Neural cell (in vitro differentiated cells): ENCODE measurements around the gene EFCAB13. TPM values are rescaled to one million over a fixed set of nuclear protein-coding genes. Genes with fewer than 3 reads are reported as not detected.

Experiments
- H2AFZ ChIP-seq: fragments of 200-600, 300-800 bp; sonication (generic), shearing (Covaris generic); 2 replicates; pipeline ENCODE4 v1.6.0; 2014; ENCODE audit warnings: low read depth, mild to moderate bottlenecking, antibody characterized with exemption, low read length, moderate library complexity
- H3F3A ChIP-seq: fragments of 200-600 bp; shearing (Covaris generic); 2 replicates; pipeline ENCODE4 v1.6.1; 2016; ENCODE audit warnings: mild to moderate bottlenecking, moderate library complexity, mixed read lengths, antibody characterized with exemption, low read length; ENCODE audit not compliant: insufficient read depth, poor library complexity, severe bottlenecking
- H3K27ac ChIP-seq: fragments of 200-600, 300-800 bp; sonication (generic), shearing (Covaris generic); 2 replicates; pipeline ENCODE4 v1.5.1; 2014; ENCODE audit warnings: mild to moderate bottlenecking, low read length, moderate library complexity
- H3K27me3 ChIP-seq: fragments of 300-800, 200-600 bp; sonication (generic), shearing (Covaris generic); 2 replicates; pipeline ENCODE4 v1.6.0; 2014; ENCODE audit warnings: mild to moderate bottlenecking, low read depth, low read length, moderate library complexity; ENCODE audit not compliant: insufficient read depth
- H3K36me3 ChIP-seq: fragments of 300-800, 200-600 bp; sonication (generic), shearing (Covaris generic); 2 replicates; pipeline ENCODE4 v1.5.1; 2014; ENCODE audit warnings: mild to moderate bottlenecking, antibody characterized with exemption, low read length, moderate library complexity; ENCODE audit not compliant: insufficient read depth
- H3K4me2 ChIP-seq: fragments of 300-800, 200-600 bp; sonication (generic), shearing (Covaris generic); 2 replicates; pipeline ENCODE4 v1.6.0; 2014; ENCODE audit warnings: mild to moderate bottlenecking, low read length
- H3K4me3 ChIP-seq: fragments of 300-800, 200-600 bp; sonication (generic), shearing (Covaris generic); 2 replicates; pipeline ENCODE4 v1.5.1; 2014; ENCODE audit warnings: mild to moderate bottlenecking, low read length, moderate library complexity
- H3K79me2 ChIP-seq: fragments of 200-600 bp; shearing (Covaris generic); replicated peaks from 2 replicates; pipeline ENCODE4 v1.6.0; 2014; ENCODE audit warnings: mild to moderate bottlenecking, low read length, moderate library complexity; ENCODE audit not compliant: insufficient read depth
- H3K9ac ChIP-seq: fragments of 300-800, 200-600 bp; sonication (generic), shearing (Covaris generic); 2 replicates; pipeline ENCODE4 v1.6.1; 2016; ENCODE audit warnings: mild to moderate bottlenecking, low read length, mixed read lengths
- H3K9me2 ChIP-seq: fragments of 200-600 bp; shearing (Covaris generic); 2 replicates; pipeline ENCODE4 v1.6.1; 2016; ENCODE audit warnings: mild to moderate bottlenecking, low read length, mixed read lengths; ENCODE audit not compliant: insufficient read depth
- H3K9me3 ChIP-seq: fragments of 200-600, 300-800 bp; sonication (generic), shearing (Covaris generic); 2 replicates; pipeline ENCODE4 v1.6.1; 2016; ENCODE audit warnings: mild to moderate bottlenecking, mixed run types, low read length, moderate library complexity, mixed read lengths
- H4K20me1 ChIP-seq: fragments of 200-600 bp; shearing (Covaris generic); 2 replicates; pipeline ENCODE4 v1.6.1; 2016; ENCODE audit warnings: mild to moderate bottlenecking, mixed run types; ENCODE audit not compliant: insufficient read depth
- CTCF ChIP-seq: fragments of 450-650 bp; IDR thresholded peaks from 2 replicates; pipeline ENCODE4 v1.5.1; 2014; ENCODE audit warnings: antibody characterized with exemption, mild to moderate bottlenecking, moderate library complexity; ENCODE audit not compliant: poor library complexity, severe bottlenecking
- EP300 ChIP-seq: fragments of 450-650 bp; conservative IDR thresholded peaks from 2 replicates; pipeline ENCODE4 v1.6.1; 2014; ENCODE audit warnings: antibody characterized with exemption, mild to moderate bottlenecking, moderate library complexity; ENCODE audit not compliant: poor library complexity, severe bottlenecking
- EZH2 ChIP-seq: fragments of 200-600, 300-800 bp; shearing (Covaris generic), sonication (generic); IDR thresholded peaks from 2 replicates; pipeline ENCODE4 v1.6.1; 2014; ENCODE audit warnings: antibody characterized with exemption, low read length, borderline replicate concordance, mild to moderate bottlenecking; ENCODE audit not compliant: insufficient read depth, poor library complexity, severe bottlenecking
- MXI1 ChIP-seq: fragments of 450-650 bp; conservative IDR thresholded peaks from 2 replicates; pipeline ENCODE4 v1.6.1; 2014; ENCODE audit warnings: antibody characterized with exemption, mild to moderate bottlenecking; ENCODE audit not compliant: poor library complexity, severe bottlenecking
- RAD21 ChIP-seq: fragments of 450-650 bp; conservative IDR thresholded peaks from 2 replicates; pipeline ENCODE4 v1.6.1; 2014; ENCODE audit warnings: antibody characterized with exemption, mild to moderate bottlenecking, moderate library complexity
- SMC3 ChIP-seq: fragments of 450-650 bp; conservative IDR thresholded peaks from 2 replicates; pipeline ENCODE4 v1.6.1; 2014; ENCODE audit warnings: antibody characterized with exemption, mild to moderate bottlenecking, moderate library complexity; ENCODE audit not compliant: poor library complexity
- TAF1 ChIP-seq: IDR thresholded peaks from 2 replicates; pipeline ENCODE4 v1.6.1; 2012; ENCODE audit warnings: low read depth
- polyA plus RNA-seq: library from polyadenylated mRNA; depleted of rRNA; stranded (reverse); fragments of >200 nt; gene quantifications from 2 replicates; pipeline ENCODE4 v1.2.3, GENCODE V29; 2014
- TF ChIP-seq, protein P1 (sequence below): IDR thresholded peaks from 2 replicates; pipeline ENCODE4 v1.6.1; 2012; ENCODE audit warnings: borderline replicate concordance

Gene EFCAB13
- polyA plus RNA-seq, 1 donor from 2014 or later, result 2.2 TPM

- H3K36me3 ChIP-seq, result no peaks in the 10 kb centered on the region
- no peak overlapping the region for H3K27ac ChIP-seq
- no peak overlapping the region for H3K4me3 ChIP-seq
- no peaks in the 10 kb centered on the region for H3F3A ChIP-seq
- no peaks in the 10 kb centered on the region for H3K79me2 ChIP-seq
- no peaks in the 10 kb centered on the region for H3K27me3 ChIP-seq
- no peak overlapping the region for H2AFZ ChIP-seq
- no peaks in the 10 kb centered on the region for H3K9me2 ChIP-seq
- no peak overlapping the region for H3K9ac ChIP-seq
- no peak overlapping the region for H3K4me2 ChIP-seq
- TF ChIP-seq RAD21 (no peak), TAF1 (no peak)
- no peaks in the 10 kb centered on the region for H3K9me3 ChIP-seq
- no peaks in the 10 kb centered on the region for H4K20me1 ChIP-seq
Measured at GRCh38 chr17:47311420-47311819, 12.3 kb upstream of the EFCAB13 start.

GRCh38 chr17:47315451-47316266, 8.1 kb upstream of the EFCAB13 start:
- Histone ChIP-seq H3K9ac (no peak overlapping the region), H3K27me3 (no peaks in the 10 kb centered on the region), H3K9me2 (no peaks in the 10 kb centered on the region), H3K79me2 (no peaks in the 10 kb centered on the region), H3K36me3 (no peaks in the 10 kb centered on the region), H3K4me3 (no peak overlapping the region), H3F3A (no peaks in the 10 kb centered on the region), H2AFZ (peak overlapping the region; percentile 5), H3K9me3 (no peaks in the 10 kb centered on the region), H3K4me2 (no peak overlapping the region), H3K27ac (no peak overlapping the region), H4K20me1 (no peaks in the 10 kb centered on the region)
- TF ChIP-seq SMC3 (peak; percentile 86), MXI1 (no peak), CTCF (peak; percentile 87), RAD21 (peak; percentile 87), EZH2 (no peak), EP300 (no peak), TAF1 (no peak)

DNA sequence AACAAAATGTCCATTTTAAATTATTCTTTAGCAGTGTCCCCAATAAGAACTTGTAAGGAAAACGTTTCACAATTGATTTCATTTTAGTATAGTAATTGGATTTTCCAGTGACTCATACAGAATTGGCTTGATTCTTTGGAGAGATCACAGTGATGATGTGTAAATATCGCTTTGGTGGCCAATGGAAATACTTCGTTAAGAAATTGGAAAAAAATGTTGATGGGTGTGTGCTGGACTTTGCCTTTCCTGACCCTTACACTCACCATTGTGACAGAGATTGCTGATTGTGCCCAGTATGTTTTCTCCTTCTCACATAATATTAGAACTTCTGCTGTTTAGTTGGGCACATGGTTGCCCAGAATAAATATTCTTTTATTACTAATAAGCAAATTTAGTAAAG, 7.4 kb upstream of the EFCAB13 start:
- H3K79me2 ChIP-seq, result no peaks in the 10 kb centered on the region
- no peaks in the 10 kb centered on the region for H3F3A ChIP-seq
- no peaks in the 10 kb centered on the region for H3K9me2 ChIP-seq
- H3K36me3 ChIP-seq, result no peaks in the 10 kb centered on the region
- H4K20me1 ChIP-seq, result no peaks in the 10 kb centered on the region
- H2AFZ ChIP-seq, result no peak overlapping the region
- H3K27ac ChIP-seq, result no peak overlapping the region
- no peaks in the 10 kb centered on the region for H3K27me3 ChIP-seq
- no peak overlapping the region for H3K4me2 ChIP-seq
- H3K9me3 ChIP-seq, result no peaks in the 10 kb centered on the region
- no peak overlapping the region for H3K9ac ChIP-seq
- TF ChIP-seq, protein P1, sequence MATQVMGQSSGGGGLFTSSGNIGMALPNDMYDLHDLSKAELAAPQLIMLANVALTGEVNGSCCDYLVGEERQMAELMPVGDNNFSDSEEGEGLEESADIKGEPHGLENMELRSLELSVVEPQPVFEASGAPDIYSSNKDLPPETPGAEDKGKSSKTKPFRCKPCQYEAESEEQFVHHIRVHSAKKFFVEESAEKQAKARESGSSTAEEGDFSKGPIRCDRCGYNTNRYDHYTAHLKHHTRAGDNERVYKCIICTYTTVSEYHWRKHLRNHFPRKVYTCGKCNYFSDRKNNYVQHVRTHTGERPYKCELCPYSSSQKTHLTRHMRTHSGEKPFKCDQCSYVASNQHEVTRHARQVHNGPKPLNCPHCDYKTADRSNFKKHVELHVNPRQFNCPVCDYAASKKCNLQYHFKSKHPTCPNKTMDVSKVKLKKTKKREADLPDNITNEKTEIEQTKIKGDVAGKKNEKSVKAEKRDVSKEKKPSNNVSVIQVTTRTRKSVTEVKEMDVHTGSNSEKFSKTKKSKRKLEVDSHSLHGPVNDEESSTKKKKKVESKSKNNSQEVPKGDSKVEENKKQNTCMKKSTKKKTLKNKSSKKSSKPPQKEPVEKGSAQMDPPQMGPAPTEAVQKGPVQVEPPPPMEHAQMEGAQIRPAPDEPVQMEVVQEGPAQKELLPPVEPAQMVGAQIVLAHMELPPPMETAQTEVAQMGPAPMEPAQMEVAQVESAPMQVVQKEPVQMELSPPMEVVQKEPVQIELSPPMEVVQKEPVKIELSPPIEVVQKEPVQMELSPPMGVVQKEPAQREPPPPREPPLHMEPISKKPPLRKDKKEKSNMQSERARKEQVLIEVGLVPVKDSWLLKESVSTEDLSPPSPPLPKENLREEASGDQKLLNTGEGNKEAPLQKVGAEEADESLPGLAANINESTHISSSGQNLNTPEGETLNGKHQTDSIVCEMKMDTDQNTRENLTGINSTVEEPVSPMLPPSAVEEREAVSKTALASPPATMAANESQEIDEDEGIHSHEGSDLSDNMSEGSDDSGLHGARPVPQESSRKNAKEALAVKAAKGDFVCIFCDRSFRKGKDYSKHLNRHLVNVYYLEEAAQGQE, result no peak
- TF ChIP-seq EZH2, result no peak
- no peak overlapping the region for H3K4me3 ChIP-seq
